Activated T-cell treated with anti-CD3 and anti-CD28 coated beads for 1 hour (primary cell): ENCODE measurements around the gene TEDC1.
A peak's percentile ranks its signal among the peaks of the same experiment; 100 is the strongest.

Experiments used
- DNase-seq: peaks from one replicate; pipeline ENCODE4 v3.0.0-alpha.2; 2020; ENCODE audit warnings: low read depth

TEDC1 gene

GRCh38 chr14:105458571-105458970 is 32.5 kb upstream of the TEDC1 start:
- DNase-seq, result no peak

- no peak for DNase-seq
Observed at GRCh38 chr14:105460116-105460515, 30.9 kb upstream of the TEDC1 start.

GRCh38 chr14:105460616-105461015 is 30.4 kb upstream of the TEDC1 start:
- DNase-seq, result no peak

- DNase-seq, result no peak
Observed at GRCh38 chr14:105461903-105462302, 29.1 kb upstream of the TEDC1 start.

- no peak for DNase-seq
Observed at GRCh38 chr14:105464501-105464900, 26.5 kb upstream of the TEDC1 start.

- DNase-seq, result no peak
Observed at GRCh38 chr14:105465209-105466031, 25.6 kb upstream of the TEDC1 start.

GRCh38 chr14:105466531-105467248 is 24.4 kb upstream of the TEDC1 start:
- no peak for DNase-seq

GRCh38 chr14:105467249-105467941 is 23.7 kb upstream of the TEDC1 start:
- no peak for DNase-seq

- no peak for DNase-seq
Observed at GRCh38 chr14:105467942-105468471, 23.0 kb upstream of the TEDC1 start.

GRCh38 chr14:105468621-105469241 is 22.3 kb upstream of the TEDC1 start:
- no peak for DNase-seq

- no peak for DNase-seq
Observed at GRCh38 chr14:105469456-105470349, 21.3 kb upstream of the TEDC1 start.

GRCh38 chr14:105470350-105471296 is 20.4 kb upstream of the TEDC1 start:
- DNase-seq, result no peak

- no peak for DNase-seq
Observed at GRCh38 chr14:105471297-105471821, 19.7 kb upstream of the TEDC1 start.

- no peak for DNase-seq
Observed at GRCh38 chr14:105471823-105472485, 19.1 kb upstream of the TEDC1 start.

GRCh38 chr14:105472486-105472991 is 18.5 kb upstream of the TEDC1 start:
- DNase-seq, result no peak

GRCh38 chr14:105473033-105473676 is 17.9 kb upstream of the TEDC1 start:
- no peak for DNase-seq

GRCh38 chr14:105473677-105474482 is 17.2 kb upstream of the TEDC1 start:
- peak; percentile 71 for DNase-seq
